Liver (tissue), 9 donors: ENCODE data around the gene GRPEL2. TPM values are rescaled to one million over a fixed set of nuclear protein-coding genes. Genes with fewer than 3 reads are reported as not detected.
A peak's percentile ranks its signal among the peaks of the same experiment; 100 is the strongest.

Experiments
- DNase-seq: peaks from one replicate; pipeline ENCODE4 v3.0.0-alpha.2; 2017; ENCODE audit warnings: low spot score
- H3K27ac ChIP-seq, 2 donors: one replicate each; pipeline ENCODE4 v1.7.0; 2013; ENCODE audit warnings: inconsistent platforms in 2 of 2, low read length in 2 of 2, control low read depth in 1 of 2, low read depth in 1 of 2, mild to moderate bottlenecking in 1 of 2
- H3K27me3 ChIP-seq, 4 donors: one replicate each; pipeline versions ENCODE4 v1.6.1 to v1.7.0; 2013; ENCODE audit warnings: low read length in 3 of 4, inconsistent platforms in 1 of 4, mild to moderate bottlenecking in 1 of 4, moderate library complexity in 1 of 4; ENCODE audit not compliant: control insufficient read depth in 4 of 4, insufficient read depth in 4 of 4
- H3K36me3 ChIP-seq, 4 donors: one replicate each; pipeline versions ENCODE4 v1.6.1 to v1.7.0; 2013; ENCODE audit warnings: low read length in 3 of 4, mild to moderate bottlenecking in 3 of 4, low read depth in 1 of 4, moderate library complexity in 1 of 4; ENCODE audit not compliant: control insufficient read depth in 4 of 4, insufficient read depth in 3 of 4
- H3K4me1 ChIP-seq, 4 donors: one replicate each; pipeline versions ENCODE4 v1.6.1 to v1.7.0; 2013; ENCODE audit warnings: low read length in 3 of 4, mild to moderate bottlenecking in 3 of 4, moderate library complexity in 1 of 4; ENCODE audit not compliant: control insufficient read depth in 4 of 4, insufficient read depth in 4 of 4
- H3K4me3 ChIP-seq, 3 donors: one replicate each; pipeline versions ENCODE4 v1.6.1 to v1.7.0; 2013; ENCODE audit warnings: low read length in 3 of 3, control low read depth in 1 of 3, low read depth in 1 of 3, mild to moderate bottlenecking in 1 of 3
- H3K9ac ChIP-seq, 2 donors: one replicate each; pipeline ENCODE4 v1.7.0; 2013; ENCODE audit warnings: low read length in 2 of 2, mild to moderate bottlenecking in 2 of 2, moderate library complexity in 2 of 2, control low read depth in 1 of 2, low read depth in 1 of 2
- H3K9me3 ChIP-seq, 4 donors: one replicate each; pipeline versions ENCODE4 v1.6.1 to v1.7.0; 2013; ENCODE audit warnings: low read length in 3 of 4; ENCODE audit not compliant: control insufficient read depth in 4 of 4
- EGR1 ChIP-seq, 2 donors: IDR thresholded peaks; 2 replicates each; pipeline ENCODE4 v1.6.1; 2016 to 2018; ENCODE audit warnings: antibody characterized with exemption in 2 of 2, low read depth in 2 of 2
- FOXA1 ChIP-seq: IDR thresholded peaks from 2 replicates; pipeline ENCODE4 v1.6.1; 2016; ENCODE audit warnings: antibody characterized with exemption
- FOXA2 ChIP-seq: IDR thresholded peaks from 2 replicates; pipeline ENCODE4 v1.6.1; 2016; ENCODE audit warnings: antibody characterized with exemption
- GABPA ChIP-seq, 2 donors: IDR thresholded peaks in 1 of 2; conservative IDR thresholded peaks in 1 of 2; 2 replicates each; pipeline ENCODE4 v1.6.1; 2016; ENCODE audit warnings: antibody characterized with exemption in 2 of 2, mild to moderate bottlenecking in 1 of 2, moderate library complexity in 1 of 2
- HNF4A ChIP-seq, 2 donors: conservative IDR thresholded peaks; 2 replicates each; pipeline ENCODE4 v1.6.1; 2016; ENCODE audit warnings: antibody characterized with exemption in 2 of 2, mild to moderate bottlenecking in 2 of 2
- HNF4G ChIP-seq: IDR thresholded peaks from 2 replicates; pipeline ENCODE4 v1.6.1; 2016; ENCODE audit warnings: antibody characterized with exemption
- NR2F2 ChIP-seq: IDR thresholded peaks from 2 replicates; pipeline ENCODE4 v1.6.1; 2016; ENCODE audit warnings: antibody characterized with exemption
- RAD21 ChIP-seq, 2 donors: IDR thresholded peaks; 2 replicates each; pipeline ENCODE4 v1.6.1; 2016; ENCODE audit warnings: antibody characterized with exemption in 2 of 2, mild to moderate bottlenecking in 2 of 2
- RXRA ChIP-seq, 2 donors: IDR thresholded peaks; 2 replicates each; pipeline ENCODE4 v1.6.1; 2017 to 2018; ENCODE audit warnings: antibody characterized with exemption in 2 of 2, mild to moderate bottlenecking in 1 of 2
- SP1 ChIP-seq: IDR thresholded peaks from 2 replicates; pipeline ENCODE4 v1.6.1; 2018; ENCODE audit warnings: antibody characterized with exemption, mild to moderate bottlenecking
- TAF1 ChIP-seq: conservative IDR thresholded peaks from 2 replicates; pipeline ENCODE4 v1.6.1; 2016; ENCODE audit warnings: antibody characterized with exemption, mild to moderate bottlenecking
- YY1 ChIP-seq: IDR thresholded peaks from 2 replicates; pipeline ENCODE4 v1.6.1; 2016; ENCODE audit warnings: antibody characterized with exemption, mild to moderate bottlenecking
- WGBS: extraction: QIAGEN DNeasy Blood & Tissue Kit; methylation state at CpG from one replicate; pipeline ENCODE4 v1.1.7; 2013; 5-methylcytosine and 5-hydroxymethylcytosine counted together
- polyA plus RNA-seq, 2 donors: library from polyadenylated mRNA; stranded (reverse) in 1 of 2; unstranded in 1 of 2; fragments of 200-250 nt in 1 of 2; fragments of >200 nt in 1 of 2; fragmentation: Nextera tagmentation in 1 of 2; extraction: Ambion mirVana in 1 of 2; gene quantifications; one replicate each; pipeline versions ENCODE4 v1.2.1 to v1.2.3, GENCODE V29; 2013 to 2015
- total RNA-seq, 2 donors: library from RNA; depleted of rRNA; stranded (reverse); fragments of >200 nt; gene quantifications; one replicate each; pipeline ENCODE4 v1.2.3, GENCODE V29; 2014
- TF ChIP-seq, protein P1 (sequence below): IDR thresholded peaks from 2 replicates; pipeline ENCODE4 v1.6.1; 2016; ENCODE audit warnings: antibody characterized with exemption
- TF ChIP-seq, protein P2 (sequence below): IDR thresholded peaks from 2 replicates; pipeline ENCODE4 v1.6.1; 2016; ENCODE audit warnings: antibody characterized with exemption, mild to moderate bottlenecking
- TF ChIP-seq, protein P3 (sequence below): fragments of 150-350 bp; IDR thresholded peaks from 2 replicates; pipeline ENCODE4 v1.5.1; 2017; ENCODE audit warnings: improper control_type of control experiment, low read depth, low read length; ENCODE audit not compliant: missing input control
- TF ChIP-seq, protein P4 (sequence below): IDR thresholded peaks from 2 replicates; pipeline ENCODE4 v1.6.1; 2016; ENCODE audit warnings: antibody characterized with exemption
- donor health status: healthy.
- donor health status: healthy.
- donor health status: healthy.
- donor health status: healthy.
- donor health status: healthy.

The GRPEL2 gene
- total and polyA plus RNA-seq, 4 donors, result 2.5 to 9.5 (median 4.8) TPM

DNA sequence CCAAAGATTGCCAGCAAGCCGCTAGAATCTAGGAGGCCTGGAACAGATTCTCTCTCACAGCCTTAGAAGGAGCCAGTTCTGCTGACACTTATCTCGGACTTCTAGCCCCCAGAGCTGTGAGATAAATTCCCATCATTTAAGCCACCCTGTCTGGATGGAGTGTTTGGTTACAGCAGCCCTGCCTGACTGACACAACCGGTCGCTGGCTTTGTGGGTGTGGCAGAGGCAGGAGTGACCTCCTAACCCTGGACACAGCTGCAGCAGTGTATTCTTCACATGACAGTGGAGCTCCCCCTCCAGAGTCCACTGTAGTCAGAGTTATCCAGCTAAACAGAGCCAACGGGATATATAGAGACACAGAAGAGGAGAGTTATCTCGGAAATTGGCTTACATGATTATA is 55.0 kb downstream of the GRPEL2 start:
- Histone ChIP-seq H3K4me1 (no peaks in the 10 kb centered on the region), H3K9me3 (no peaks in the 10 kb centered on the region), H3K27me3 (no peaks in the 10 kb centered on the region), H3K27ac (no peak overlapping the region), H3K36me3 (no peaks in the 10 kb centered on the region), H3K9ac (no peak overlapping the region), H3K4me3 (no peak overlapping the region)
- TF ChIP-seq NR2F2 (peak; percentile 51), TAF1 (no peak), YY1 (no peak)
- 69% methylated on average over 6 of the region's 6 CpGs for WGBS
- DNase-seq, result no peak

DNA sequence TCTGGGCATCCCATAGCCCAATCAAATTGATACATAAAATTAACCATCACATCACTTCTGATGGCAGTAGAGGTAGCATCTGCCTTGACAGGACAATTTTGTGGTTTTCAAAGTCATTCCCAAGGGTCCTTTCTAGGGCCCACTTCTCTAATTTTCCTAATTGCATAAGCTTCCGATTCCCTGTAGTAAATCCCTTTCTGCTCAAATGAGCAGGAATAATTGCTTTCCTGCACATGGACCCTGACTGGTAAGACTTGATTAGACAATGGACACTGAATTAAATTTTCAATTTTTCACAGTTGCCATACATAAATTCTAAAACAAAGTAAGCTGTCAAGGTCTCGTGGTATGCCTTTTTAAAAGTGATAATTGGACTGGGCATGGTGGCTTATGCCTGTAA is 55.8 kb downstream of the GRPEL2 start:
- no peak overlapping the region for H3K9ac ChIP-seq
- no peaks in the 10 kb centered on the region for H3K27me3 ChIP-seq
- 88% methylated on average over 2 of the region's 2 CpGs for WGBS
- no peaks in the 10 kb centered on the region for H3K4me1 ChIP-seq
- TF ChIP-seq, protein P1, sequence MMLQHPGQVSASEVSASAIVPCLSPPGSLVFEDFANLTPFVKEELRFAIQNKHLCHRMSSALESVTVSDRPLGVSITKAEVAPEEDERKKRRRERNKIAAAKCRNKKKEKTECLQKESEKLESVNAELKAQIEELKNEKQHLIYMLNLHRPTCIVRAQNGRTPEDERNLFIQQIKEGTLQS, result no peak
- no peak overlapping the region for H3K4me3 ChIP-seq
- DNase-seq, result no peak
- no peaks in the 10 kb centered on the region for H3K9me3 ChIP-seq
- H3K36me3 ChIP-seq, result no peaks in the 10 kb centered on the region
- no peak overlapping the region for H3K27ac ChIP-seq

DNA sequence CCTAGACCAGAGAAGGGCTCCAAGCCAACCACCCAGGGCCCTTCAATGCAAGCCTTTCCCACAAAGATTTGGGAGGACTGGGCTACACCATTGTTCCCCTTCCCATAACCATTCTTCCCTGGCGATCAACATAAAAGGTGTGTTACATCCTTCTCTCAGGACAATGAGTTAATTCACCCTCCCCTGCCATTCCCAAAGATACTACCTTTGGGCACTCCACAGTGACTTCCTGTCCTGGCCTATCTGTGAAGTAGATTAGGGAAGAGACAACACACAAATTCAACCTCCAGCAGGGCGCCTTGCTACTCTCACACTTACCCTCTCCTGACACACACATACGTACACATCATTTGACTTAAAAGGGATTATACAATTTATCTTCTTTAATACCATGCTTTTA is 57.0 kb downstream of the GRPEL2 start:
- no peaks in the 10 kb centered on the region for H3K9me3 ChIP-seq
- no peak for DNase-seq
- 97% methylated on average over 3 of the region's 3 CpGs for WGBS
- H3K4me1 ChIP-seq, result no peaks in the 10 kb centered on the region
- no peak overlapping the region for H3K4me3 ChIP-seq
- H3K36me3 ChIP-seq, result no peaks in the 10 kb centered on the region
- no peaks in the 10 kb centered on the region for H3K27me3 ChIP-seq
- no peak for TF ChIP-seq TAF1
- TF ChIP-seq RXRA (IDR thresholded peaks at IDR 0.05), result no peak
- TF ChIP-seq, protein P1, result no peak
- TF ChIP-seq FOXA1, result no peak
- TF ChIP-seq, protein P2, sequence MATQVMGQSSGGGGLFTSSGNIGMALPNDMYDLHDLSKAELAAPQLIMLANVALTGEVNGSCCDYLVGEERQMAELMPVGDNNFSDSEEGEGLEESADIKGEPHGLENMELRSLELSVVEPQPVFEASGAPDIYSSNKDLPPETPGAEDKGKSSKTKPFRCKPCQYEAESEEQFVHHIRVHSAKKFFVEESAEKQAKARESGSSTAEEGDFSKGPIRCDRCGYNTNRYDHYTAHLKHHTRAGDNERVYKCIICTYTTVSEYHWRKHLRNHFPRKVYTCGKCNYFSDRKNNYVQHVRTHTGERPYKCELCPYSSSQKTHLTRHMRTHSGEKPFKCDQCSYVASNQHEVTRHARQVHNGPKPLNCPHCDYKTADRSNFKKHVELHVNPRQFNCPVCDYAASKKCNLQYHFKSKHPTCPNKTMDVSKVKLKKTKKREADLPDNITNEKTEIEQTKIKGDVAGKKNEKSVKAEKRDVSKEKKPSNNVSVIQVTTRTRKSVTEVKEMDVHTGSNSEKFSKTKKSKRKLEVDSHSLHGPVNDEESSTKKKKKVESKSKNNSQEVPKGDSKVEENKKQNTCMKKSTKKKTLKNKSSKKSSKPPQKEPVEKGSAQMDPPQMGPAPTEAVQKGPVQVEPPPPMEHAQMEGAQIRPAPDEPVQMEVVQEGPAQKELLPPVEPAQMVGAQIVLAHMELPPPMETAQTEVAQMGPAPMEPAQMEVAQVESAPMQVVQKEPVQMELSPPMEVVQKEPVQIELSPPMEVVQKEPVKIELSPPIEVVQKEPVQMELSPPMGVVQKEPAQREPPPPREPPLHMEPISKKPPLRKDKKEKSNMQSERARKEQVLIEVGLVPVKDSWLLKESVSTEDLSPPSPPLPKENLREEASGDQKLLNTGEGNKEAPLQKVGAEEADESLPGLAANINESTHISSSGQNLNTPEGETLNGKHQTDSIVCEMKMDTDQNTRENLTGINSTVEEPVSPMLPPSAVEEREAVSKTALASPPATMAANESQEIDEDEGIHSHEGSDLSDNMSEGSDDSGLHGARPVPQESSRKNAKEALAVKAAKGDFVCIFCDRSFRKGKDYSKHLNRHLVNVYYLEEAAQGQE, result no peak
- TF ChIP-seq HNF4G, result no peak
- TF ChIP-seq EGR1 (IDR thresholded peaks at IDR 0.05; ENCODE audit: low read depth in 2 of 2), result no peak
- TF ChIP-seq, protein P3, sequence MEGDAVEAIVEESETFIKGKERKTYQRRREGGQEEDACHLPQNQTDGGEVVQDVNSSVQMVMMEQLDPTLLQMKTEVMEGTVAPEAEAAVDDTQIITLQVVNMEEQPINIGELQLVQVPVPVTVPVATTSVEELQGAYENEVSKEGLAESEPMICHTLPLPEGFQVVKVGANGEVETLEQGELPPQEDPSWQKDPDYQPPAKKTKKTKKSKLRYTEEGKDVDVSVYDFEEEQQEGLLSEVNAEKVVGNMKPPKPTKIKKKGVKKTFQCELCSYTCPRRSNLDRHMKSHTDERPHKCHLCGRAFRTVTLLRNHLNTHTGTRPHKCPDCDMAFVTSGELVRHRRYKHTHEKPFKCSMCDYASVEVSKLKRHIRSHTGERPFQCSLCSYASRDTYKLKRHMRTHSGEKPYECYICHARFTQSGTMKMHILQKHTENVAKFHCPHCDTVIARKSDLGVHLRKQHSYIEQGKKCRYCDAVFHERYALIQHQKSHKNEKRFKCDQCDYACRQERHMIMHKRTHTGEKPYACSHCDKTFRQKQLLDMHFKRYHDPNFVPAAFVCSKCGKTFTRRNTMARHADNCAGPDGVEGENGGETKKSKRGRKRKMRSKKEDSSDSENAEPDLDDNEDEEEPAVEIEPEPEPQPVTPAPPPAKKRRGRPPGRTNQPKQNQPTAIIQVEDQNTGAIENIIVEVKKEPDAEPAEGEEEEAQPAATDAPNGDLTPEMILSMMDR, result no peak
- no peak for TF ChIP-seq GABPA (IDR thresholded peaks at IDR 0.05 in 1 of 2, conservative IDR thresholded peaks at IDR 0.05 in 1 of 2)
- TF ChIP-seq FOXA2, result no peak
- TF ChIP-seq, protein P4, sequence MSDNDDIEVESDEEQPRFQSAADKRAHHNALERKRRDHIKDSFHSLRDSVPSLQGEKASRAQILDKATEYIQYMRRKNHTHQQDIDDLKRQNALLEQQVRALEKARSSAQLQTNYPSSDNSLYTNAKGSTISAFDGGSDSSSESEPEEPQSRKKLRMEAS, result no peak
- TF ChIP-seq NR2F2, result no peak
- no peak for TF ChIP-seq SP1
- TF ChIP-seq HNF4A (conservative IDR thresholded peaks at IDR 0.05), result no peak
- TF ChIP-seq YY1, result no peak
- TF ChIP-seq RAD21 (IDR thresholded peaks at IDR 0.05), result no peak
- no peak overlapping the region for H3K27ac ChIP-seq
- H3K9ac ChIP-seq, result no peak overlapping the region
